Prostate gland (tissue), 2 donors: Measurements from ENCODE around the gene CHAC2.

ENCODE experiments used
- POLR2AphosphoS5 ChIP-seq: sonication (generic); formaldehyde crosslinking; IDR thresholded peaks from one replicate; pipeline ENCODE4 v1.6.1; 2017; ENCODE audit warnings: antibody characterized with exemption
- TF ChIP-seq, protein P1 (sequence below), 4 experiments: fragments of 200-600 bp in 2 of 4; fragments of 450-650 bp in 2 of 4; sonication (generic) in 2 of 4; IDR thresholded peaks; 1 replicate in 3 of 4; 2 replicates in 1 of 4; pipeline ENCODE4 v1.5.1; 2016 to 2019; ENCODE audit warnings: antibody characterized with exemption in 4 of 4, mild to moderate bottlenecking in 2 of 4, moderate library complexity in 2 of 4

DNA sequence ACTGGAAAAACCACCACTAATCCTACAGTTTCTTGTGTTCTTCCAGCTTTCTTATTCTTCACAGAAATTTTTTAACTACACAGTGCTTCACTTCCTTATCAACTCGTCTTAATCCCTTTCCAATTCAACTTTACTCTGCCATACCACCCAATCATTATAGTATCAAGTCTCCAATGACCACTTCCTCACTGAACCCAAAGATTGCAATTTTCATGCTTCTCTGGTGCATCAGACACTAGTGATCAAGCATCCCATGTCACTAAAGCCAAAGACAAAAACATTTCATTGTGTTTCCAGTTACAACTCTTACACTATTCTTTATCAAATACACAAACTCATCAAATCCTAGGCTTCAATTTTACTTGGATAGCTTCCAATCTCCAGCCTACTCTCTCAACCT lies 9.5 kb downstream of the CHAC2 start:
- TF ChIP-seq, protein P1, sequence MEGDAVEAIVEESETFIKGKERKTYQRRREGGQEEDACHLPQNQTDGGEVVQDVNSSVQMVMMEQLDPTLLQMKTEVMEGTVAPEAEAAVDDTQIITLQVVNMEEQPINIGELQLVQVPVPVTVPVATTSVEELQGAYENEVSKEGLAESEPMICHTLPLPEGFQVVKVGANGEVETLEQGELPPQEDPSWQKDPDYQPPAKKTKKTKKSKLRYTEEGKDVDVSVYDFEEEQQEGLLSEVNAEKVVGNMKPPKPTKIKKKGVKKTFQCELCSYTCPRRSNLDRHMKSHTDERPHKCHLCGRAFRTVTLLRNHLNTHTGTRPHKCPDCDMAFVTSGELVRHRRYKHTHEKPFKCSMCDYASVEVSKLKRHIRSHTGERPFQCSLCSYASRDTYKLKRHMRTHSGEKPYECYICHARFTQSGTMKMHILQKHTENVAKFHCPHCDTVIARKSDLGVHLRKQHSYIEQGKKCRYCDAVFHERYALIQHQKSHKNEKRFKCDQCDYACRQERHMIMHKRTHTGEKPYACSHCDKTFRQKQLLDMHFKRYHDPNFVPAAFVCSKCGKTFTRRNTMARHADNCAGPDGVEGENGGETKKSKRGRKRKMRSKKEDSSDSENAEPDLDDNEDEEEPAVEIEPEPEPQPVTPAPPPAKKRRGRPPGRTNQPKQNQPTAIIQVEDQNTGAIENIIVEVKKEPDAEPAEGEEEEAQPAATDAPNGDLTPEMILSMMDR (IDR thresholded peaks at IDR 0.05), result no peak
- TF ChIP-seq POLR2AphosphoS5, result no peak
